ENCODE data around the gene TEX19. TPM values are rescaled to one million over a fixed set of nuclear protein-coding genes. Genes with fewer than 3 reads are reported as not detected.
"Not testable (repeated sequence)": the region's sequence is repeated elsewhere in the genome, so short reads cannot be mapped to it uniquely, and the experiment has no call there.

Gene TEX19
- total RNA-seq, 1 donor from 2014 or later, result 0.14 TPM

DNA sequence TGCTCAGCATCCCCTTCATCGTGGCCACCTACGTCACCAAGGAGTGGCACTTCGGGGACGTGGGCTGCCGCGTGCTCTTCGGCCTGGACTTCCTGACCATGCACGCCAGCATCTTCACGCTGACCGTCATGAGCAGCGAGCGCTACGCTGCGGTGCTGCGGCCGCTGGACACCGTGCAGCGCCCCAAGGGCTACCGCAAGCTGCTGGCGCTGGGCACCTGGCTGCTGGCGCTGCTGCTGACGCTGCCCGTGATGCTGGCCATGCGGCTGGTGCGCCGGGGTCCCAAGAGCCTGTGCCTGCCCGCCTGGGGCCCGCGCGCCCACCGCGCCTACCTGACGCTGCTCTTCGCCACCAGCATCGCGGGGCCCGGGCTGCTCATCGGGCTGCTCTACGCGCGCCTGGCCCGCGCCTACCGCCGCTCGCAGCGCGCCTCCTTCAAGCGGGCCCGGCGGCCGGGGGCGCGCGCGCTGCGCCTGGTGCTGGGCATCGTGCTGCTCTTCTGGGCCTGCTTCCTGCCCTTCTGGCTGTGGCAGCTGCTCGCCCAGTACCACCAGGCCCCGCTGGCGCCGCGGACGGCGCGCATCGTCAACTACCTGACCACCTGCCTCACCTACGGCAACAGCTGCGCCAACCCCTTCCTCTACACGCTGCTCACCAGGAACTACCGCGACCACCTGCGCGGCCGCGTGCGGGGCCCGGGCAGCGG is 15.7 kb downstream of the TEX19 start:
- intact Hi-C loops (cut with micrococcal nuclease), result no loop called here

DNA sequence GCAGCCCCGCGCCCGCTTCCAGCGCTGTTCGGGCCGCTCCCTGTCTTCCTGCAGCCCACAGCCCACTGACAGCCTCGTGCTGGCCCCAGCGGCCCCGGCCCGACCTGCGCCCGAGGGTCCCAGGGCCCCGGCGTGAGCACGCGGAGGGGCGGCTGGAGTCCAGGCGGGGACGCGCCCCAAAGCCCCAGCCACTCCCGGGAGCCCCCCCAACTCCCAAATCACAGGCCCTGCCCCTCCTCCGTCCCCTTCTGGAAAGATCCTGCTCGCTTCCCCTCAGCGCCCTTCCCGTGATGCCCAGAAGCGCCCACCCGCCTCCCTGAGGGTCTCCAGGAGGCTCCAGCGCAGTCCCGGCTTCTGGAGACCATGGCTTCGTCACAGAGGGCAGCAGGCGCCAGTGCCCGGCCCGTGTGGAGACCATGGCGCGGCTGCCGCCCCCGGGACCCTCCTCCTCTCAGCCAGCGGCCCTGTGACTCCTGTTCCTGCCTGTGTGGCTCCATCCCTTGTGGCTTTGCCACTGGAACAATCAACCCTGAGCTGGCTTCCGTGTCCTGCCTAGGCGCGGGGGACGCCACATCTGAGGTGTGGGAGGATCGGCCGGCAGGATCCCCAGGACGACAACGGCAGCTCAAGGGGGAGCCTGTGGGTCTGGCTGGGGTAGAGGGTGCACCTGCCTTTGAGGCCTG is 16.5 kb downstream of the TEX19 start:
- intact Hi-C loops (cut with micrococcal nuclease), result no loop called here

GRCh38 chr17:82376042-82376730 is 17.1 kb downstream of the TEX19 start:
- intact Hi-C loops (cut with micrococcal nuclease), result no loop called here

GRCh38 chr17:82377294-82377693 is 18.2 kb downstream of the TEX19 start:
- intact Hi-C loops (cut with micrococcal nuclease), result not testable (repeated sequence)

DNA sequence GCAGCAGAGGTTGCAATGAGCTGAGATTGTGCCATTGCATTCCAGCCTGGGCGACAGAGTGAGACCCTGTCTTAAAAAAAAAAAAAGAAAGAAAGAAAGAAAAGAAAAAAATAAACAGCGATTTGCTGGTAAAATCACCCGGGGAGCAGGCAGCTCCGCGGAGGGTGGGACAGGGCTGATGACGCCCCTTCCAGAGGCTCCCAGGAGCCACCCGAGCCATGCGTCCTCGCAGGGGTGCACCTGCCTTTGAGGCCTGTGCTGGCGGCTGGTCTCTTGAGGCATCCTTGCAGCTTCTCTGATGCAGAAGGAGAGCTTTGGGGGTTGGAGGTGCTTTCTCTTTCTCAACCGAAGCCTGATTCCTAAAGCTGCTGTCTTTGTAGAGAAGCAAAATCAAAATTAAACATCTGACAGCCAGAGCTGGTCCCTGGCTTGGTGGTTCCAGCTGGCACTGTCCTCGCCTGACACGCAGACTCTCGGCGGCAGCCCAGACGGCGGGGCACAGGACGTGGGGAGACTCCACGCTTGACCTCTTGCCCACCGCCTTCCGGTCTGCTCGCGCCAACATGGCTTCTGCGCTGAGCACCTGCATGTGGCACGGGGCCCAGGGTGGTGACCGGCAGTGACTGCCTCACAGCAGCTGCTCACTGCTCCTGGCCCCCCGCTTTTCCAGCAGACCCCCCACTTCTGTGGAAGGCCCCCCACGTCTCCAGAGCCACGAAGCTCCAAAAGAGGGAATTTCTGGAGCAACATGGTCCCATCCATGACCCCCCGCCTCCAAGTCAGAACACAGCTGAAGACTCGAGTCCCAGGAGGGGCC is 19.1 kb downstream of the TEX19 start:
- intact Hi-C loops (cut with micrococcal nuclease), result no loop called here

DNA sequence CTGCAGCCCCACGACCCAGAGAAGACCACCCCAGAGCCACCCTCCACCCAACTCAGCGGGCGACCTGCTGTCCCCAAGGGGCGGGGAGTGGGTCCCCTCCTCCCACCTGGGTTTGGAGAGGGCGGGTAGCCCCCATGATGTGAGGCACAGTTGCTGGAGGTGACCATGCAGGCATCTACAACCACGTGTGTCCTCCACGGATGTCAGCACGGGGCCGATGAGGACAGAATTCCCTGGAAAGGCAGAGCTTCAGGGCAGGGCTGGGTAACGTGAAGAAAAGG is 19.6 kb downstream of the TEX19 start:
- intact Hi-C loops (cut with micrococcal nuclease), result no loop called here

- intact Hi-C loops (cut with micrococcal nuclease), result no loop called here
Measured at GRCh38 chr17:82380860-82381702, 22.0 kb downstream of the TEX19 start.

DNA sequence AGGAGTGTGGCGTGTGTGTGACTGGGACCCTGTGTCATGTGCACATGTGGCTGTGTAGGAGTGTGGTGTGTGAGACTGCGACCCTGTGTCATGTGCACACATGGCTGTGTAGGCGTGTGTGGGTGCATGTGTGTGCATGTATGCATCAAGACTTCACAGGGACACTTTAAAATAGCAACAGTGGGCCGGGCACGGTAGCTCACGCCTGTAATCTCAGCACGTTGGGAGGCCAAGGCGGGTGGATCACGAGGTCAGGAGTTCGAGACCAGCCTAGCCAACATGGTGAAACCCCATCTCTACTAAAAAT is 22.6 kb downstream of the TEX19 start:
- intact Hi-C loops (cut with micrococcal nuclease), result not testable (repeated sequence)

DNA sequence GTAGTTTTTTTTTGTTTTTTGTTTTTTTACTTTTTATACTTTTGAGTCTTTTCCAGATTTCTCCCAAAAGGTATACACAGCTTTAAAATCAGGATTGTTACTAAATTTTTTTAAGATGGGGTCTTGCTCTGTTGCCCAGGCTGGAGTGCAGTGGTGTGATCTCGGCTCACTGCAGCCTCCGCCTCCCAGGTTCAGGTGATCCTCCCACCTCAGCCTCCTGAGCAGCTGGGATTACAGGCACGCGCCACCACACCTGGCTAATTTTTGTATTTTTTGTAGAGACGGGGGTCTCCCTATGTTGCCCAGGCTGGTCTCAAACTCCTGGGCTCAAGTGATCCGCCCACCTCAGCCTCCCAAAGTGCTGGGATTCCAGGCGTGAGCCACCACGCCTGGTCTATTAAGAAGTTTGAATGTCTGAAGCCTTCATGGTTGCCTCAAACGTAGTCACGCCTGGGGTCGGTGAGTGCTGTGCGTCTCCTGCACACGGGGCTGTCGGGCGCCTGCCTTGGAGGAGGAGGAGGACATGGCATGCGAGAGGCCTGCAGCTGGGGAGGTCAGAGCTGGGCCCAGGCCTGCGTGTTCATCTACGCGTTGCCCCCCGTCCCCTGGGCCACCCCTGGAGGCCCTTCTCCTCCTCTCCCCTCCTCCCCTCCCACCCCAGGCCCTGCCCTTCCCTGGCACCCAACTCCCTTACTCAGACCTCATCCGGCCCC is 23.3 kb downstream of the TEX19 start:
- intact Hi-C loops (cut with micrococcal nuclease), result not testable (repeated sequence)

GRCh38 chr17:82382933-82383255 is 23.8 kb downstream of the TEX19 start:
- intact Hi-C loops (cut with micrococcal nuclease), result no loop called here

DNA sequence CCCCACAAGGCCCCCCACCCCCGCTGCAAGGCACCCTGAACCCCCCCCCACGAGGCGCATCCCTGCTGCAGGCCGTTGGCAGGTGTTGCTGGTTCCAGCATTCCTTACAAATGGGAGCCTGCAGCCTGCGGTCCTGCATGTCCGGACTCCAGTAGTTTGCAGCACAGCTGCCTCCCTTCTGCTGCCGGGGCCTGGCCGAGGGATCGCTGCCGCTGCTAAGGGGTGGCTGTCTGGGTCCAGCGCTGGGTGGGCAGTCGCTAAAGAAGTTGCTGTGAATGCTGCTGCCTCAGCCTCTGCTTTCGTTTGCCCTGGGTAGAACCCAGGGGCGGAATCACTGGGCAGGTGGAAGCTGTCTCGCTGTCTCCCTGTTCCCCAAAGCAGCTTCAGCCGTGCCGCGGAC is 24.4 kb downstream of the TEX19 start:
- intact Hi-C loops (cut with micrococcal nuclease), result no loop called here

DNA sequence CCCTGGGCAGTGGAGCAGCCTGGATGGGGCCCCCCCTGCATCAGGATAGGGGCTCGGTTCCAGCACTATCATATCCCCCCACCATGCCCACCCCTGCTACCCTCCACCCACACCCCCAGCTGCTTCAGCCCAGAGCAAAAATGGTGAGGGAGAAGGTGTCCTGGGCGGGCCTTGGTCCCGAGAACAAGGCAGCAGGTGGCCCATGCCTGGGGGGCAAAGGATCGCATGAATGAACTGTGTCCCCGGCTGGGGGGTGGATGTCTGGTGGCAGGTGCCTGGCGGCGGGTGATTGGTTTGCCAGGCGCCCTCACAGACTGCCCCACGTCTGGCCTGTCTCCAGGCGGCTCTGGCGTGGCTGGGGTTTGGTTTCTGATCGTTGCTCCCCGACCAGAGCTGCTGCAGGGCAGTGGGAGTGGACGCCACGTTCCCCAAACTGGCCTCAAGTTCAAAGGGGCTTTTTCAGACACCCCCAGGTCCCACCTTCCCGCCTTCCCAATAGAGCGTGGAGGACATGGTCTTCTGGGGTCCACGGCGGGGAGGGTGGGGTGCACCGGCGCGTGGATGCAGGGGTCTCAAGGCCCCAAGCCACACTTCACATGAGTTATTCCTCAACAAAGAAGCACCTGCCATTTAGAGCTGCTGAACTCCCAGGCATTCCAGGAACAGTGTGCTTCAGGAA is 25.1 kb downstream of the TEX19 start:
- intact Hi-C loops (cut with micrococcal nuclease), result no loop called here

GRCh38 chr17:82384730-82385481 is 25.9 kb downstream of the TEX19 start:
- intact Hi-C loops (cut with micrococcal nuclease), result no loop called here

DNA sequence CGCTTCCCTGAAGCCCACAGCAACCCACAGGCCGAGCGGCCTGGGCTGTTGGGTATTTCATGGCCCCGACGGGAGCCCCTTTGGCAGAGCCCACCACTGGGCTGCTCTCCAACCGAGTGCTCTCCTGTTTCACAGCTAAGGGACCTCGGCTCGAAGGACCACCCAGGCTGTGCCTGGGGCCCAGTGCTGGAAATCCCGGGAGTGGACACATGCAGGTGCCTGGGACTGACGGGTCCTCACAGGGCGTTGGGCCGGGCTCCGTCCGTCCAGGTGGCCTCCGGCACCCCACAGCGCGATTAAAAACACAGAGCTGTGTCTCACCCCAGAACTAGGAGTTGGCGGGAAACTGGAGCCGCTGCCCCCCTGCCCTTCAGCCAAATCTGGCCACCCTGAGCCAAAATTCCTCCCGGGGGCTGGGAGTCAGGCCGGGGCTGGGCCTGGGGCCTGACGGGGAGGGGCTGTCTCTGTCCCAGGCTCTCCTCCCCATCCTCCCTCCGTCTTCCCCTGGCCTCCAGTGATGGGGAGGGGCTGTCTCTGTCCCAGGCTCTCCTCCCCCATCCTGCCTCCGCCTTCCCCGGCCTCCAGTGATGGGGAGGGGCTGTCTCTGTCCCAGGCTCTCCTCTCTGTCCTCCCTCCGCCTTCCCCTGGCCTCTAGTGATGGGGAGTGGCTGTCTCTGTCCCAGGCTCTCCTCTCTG is 26.7 kb downstream of the TEX19 start:
- intact Hi-C loops (cut with micrococcal nuclease), result no loop called here

- intact Hi-C loops (cut with micrococcal nuclease), result no loop called here
Measured at GRCh38 chr17:82386255-82386831, 27.3 kb downstream of the TEX19 start.

GRCh38 chr17:82386881-82387704 is 28.0 kb downstream of the TEX19 start:
- intact Hi-C loops (cut with micrococcal nuclease), result no loop called here

DNA sequence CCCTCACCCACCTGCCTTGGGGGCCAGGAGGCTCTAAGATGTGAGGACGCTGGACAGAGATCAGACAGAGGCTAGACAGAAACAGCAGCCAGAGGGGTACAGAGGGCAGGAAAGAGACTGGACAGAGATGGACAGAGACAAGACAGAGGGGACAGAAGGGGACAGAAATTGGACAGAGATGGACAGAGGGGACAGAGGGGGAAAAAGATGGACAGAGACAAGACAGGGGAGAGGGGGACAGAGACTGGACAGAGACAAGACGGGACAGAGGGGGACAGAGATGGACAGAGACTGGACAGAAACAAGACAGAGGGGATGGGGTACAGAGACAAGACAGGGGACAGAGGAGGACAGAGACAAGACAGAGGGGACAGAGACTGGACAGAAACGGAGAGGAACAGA is 28.7 kb downstream of the TEX19 start:
- intact Hi-C loops (cut with micrococcal nuclease), result no loop called here

Data from T-helper 2 cell treated with Interferon-gamma antibody and Interleukin-4, amounts not matched to agents 100 ng/mL and 5 ng/mL, for 36 hours (primary cell).